ENCODE measurements around the gene PDP2.
A peak's percentile ranks its signal among the peaks of the same experiment; 100 is the strongest.
"Not testable (repeated sequence)": the region's sequence is repeated elsewhere in the genome, so short reads cannot be mapped to it uniquely, and the experiment has no call there.

Gene PDP2

GRCh38 chr16:66921729-66922450 is 41.6 kb downstream of the PDP2 start:
- DNase-seq = no peak

- DNase-seq = no peak
Observed at GRCh38 chr16:66923247-66923731, 43.0 kb downstream of the PDP2 start.

- no peak for DNase-seq
Observed at GRCh38 chr16:66923866-66924265, 43.6 kb downstream of the PDP2 start.

- peak; percentile 24 for DNase-seq
Observed at GRCh38 chr16:66924527-66925321, 44.4 kb downstream of the PDP2 start.

- DNase-seq = no peak
Observed at GRCh38 chr16:66925322-66925840, 45.1 kb downstream of the PDP2 start, which contains the start of gene RRAD. RRAD (minus strand) TSS chr16:66925535; CDS start chr16:66925179, 356 bp downstream.

GRCh38 chr16:66926171-66926947 is 46.0 kb downstream of the PDP2 start:
- DNase-seq = no peak

GRCh38 chr16:66926961-66927436 is 46.7 kb downstream of the PDP2 start:
- DNase-seq = no peak

GRCh38 chr16:66927918-66928649 is 47.8 kb downstream of the PDP2 start:
- DNase-seq = no peak

- DNase-seq = no peak
Observed at GRCh38 chr16:66928702-66929388, 48.5 kb downstream of the PDP2 start.

- DNase-seq = no peak
Observed at GRCh38 chr16:66930189-66930588, 49.9 kb downstream of the PDP2 start.

- no peak for DNase-seq
Observed at GRCh38 chr16:66931665-66932064, 51.4 kb downstream of the PDP2 start.

- DNase-seq = no peak
Observed at GRCh38 chr16:66932076-66932475, 51.8 kb downstream of the PDP2 start.

- no peak for DNase-seq
Observed at GRCh38 chr16:66933776-66934137, 53.4 kb downstream of the PDP2 start.

- DNase-seq = peak; percentile 90
Observed at GRCh38 chr16:66934138-66934838, 54.0 kb downstream of the PDP2 start, which contains the start of gene CIAO2B. CIAO2B (minus strand) TSS chr16:66934402; CDS start chr16:66934364, 38 bp downstream.

- DNase-seq = not testable (repeated sequence)
Observed at GRCh38 chr16:66934839-66935313, 54.6 kb downstream of the PDP2 start.

GRCh38 chr16:66935314-66936011 is 55.1 kb downstream of the PDP2 start, which contains the start of gene CES2:
CES2 (plus strand) TSS chr16:66935516; CDS start chr16:66935636, 120 bp downstream.
- DNase-seq = no peak

GRCh38 chr16:66936462-66936861 is 56.1 kb downstream of the PDP2 start:
- DNase-seq = no peak

GRCh38 chr16:66936889-66937554 is 56.7 kb downstream of the PDP2 start:
- no peak for DNase-seq

- no peak for DNase-seq
Observed at GRCh38 chr16:66937725-66938337, 57.5 kb downstream of the PDP2 start.
